ENCODE results near the gene SCN1A.

DNA sequence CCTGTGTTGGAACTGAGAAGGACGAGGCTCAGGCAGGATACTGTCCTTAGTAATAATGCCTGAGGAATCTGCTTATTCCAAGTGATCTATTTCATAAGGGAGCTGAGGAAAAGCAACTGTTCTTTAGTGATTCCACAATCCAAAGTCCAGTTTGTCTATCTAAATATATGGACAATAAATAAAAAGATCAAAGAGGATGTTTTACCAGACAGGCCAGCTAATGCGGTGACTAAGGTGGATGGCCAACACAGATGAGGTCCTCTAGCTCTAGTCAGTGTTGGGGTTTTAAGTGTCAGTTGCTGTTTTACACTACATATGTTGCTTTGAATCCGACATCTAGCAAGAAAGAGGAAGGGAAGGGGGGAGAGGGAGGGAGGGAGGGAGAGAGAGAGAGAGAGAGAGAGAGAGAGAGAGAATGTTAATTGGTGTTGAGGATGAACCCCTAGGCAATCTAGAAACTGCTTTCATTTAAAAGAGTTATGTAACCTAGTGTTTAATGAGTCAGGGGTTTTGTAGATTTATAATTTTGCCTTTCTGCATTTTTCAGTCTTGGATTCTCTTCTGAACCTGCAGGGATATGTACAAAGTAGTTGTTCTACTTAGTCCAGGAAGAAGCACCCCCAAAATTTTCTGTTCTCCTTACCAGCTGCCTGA is 27.0 kb upstream of the SCN1A start:
- no peak for TF ChIP-seq POLR2AphosphoS5 (IDR thresholded peaks at IDR 0.05)
- TF ChIP-seq, protein P1, sequence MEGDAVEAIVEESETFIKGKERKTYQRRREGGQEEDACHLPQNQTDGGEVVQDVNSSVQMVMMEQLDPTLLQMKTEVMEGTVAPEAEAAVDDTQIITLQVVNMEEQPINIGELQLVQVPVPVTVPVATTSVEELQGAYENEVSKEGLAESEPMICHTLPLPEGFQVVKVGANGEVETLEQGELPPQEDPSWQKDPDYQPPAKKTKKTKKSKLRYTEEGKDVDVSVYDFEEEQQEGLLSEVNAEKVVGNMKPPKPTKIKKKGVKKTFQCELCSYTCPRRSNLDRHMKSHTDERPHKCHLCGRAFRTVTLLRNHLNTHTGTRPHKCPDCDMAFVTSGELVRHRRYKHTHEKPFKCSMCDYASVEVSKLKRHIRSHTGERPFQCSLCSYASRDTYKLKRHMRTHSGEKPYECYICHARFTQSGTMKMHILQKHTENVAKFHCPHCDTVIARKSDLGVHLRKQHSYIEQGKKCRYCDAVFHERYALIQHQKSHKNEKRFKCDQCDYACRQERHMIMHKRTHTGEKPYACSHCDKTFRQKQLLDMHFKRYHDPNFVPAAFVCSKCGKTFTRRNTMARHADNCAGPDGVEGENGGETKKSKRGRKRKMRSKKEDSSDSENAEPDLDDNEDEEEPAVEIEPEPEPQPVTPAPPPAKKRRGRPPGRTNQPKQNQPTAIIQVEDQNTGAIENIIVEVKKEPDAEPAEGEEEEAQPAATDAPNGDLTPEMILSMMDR (IDR thresholded peaks at IDR 0.05 in 8 of 11, conservative IDR thresholded peaks at IDR 0.05 in 3 of 11): no peak

Data from spleen (tissue), 7 donors.